ENCODE data around the gene R3HDM2.
A peak's percentile ranks its signal among the peaks of the same experiment; 100 is the strongest.

R3HDM2 gene

DNA sequence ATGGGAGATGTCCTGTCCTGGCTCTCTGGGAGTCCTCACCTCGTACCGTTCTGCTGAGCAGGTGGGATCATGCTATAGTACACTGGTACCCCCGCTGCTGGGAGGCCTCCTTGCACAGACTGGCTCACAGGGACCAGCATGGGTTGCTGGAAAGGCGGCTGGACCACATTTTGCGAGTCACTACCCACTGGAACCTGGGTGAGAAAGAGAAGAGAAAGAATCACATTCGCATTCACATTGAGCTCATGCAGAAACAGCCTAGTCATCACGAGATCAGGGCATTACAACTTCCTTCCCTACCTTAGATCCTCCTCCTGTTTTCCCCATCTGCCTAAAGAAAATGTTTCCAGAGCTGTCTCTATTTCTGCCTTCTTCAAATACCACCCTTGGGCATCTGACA, 162.6 kb downstream of the R3HDM2 start:
- peak in 1 of 3 donors; percentile 45 for DNase-seq (ENCODE audit: low read depth in 3 of 3)

DNA sequence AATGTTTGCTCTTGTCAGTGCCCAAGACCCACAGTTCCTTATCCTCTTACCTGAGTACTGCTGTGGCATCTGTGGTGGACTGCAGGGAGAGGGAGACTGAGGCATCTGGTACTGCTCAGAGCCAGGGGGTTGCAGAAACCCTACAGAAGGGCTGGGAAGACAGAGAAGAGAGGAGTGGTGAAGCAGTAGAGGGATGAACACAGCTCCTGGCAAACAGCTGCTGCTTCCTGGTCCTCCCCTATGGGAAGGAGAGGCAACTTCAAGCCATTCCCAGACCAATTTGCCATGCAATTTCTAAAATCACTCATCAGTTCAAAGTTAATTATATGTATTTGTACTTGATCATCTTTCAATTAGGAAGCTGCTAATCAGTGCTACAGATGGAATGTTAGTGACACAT, 164.2 kb downstream of the R3HDM2 start:
- DNase-seq (ENCODE audit: low read depth in 3 of 3): no peak

GRCh38 chr12:57263096-57263495, 167.7 kb downstream of the R3HDM2 start:
- DNase-seq (ENCODE audit: low read depth in 3 of 3): no peak

- no peak for DNase-seq (ENCODE audit: low read depth in 3 of 3)
These were observed 168.6 kb downstream of the R3HDM2 start for GRCh38 chr12:57262126-57262822.

- DNase-seq (ENCODE audit: low read depth in 3 of 3): no peak
These were observed 169.4 kb downstream of the R3HDM2 start for GRCh38 chr12:57261428-57261865.

DNA sequence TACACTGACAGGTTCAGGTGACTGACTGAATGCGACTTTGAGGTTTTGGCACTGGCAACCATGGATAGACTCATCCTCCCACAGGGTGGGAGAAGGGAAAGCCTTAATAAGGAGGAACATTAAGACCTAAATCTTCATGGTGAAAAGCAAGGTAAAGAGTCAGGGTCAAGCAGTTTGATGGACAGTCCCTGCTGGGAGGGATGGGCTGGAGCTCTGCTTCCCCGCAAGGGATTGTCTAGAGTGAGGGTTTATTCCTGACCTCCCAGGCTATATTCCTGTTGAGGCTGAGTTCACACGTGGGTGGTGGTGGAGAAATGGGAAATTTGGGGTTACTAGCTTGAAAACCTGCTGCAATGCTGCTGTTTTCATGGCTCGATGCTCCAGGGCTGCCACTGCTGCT, 170.5 kb downstream of the R3HDM2 start:
- no peak for DNase-seq (ENCODE audit: low read depth in 3 of 3)

GRCh38 chr12:57258977-57259970, 171.6 kb downstream of the R3HDM2 start:
- DNase-seq (ENCODE audit: low read depth in 3 of 3): no peak

DNA sequence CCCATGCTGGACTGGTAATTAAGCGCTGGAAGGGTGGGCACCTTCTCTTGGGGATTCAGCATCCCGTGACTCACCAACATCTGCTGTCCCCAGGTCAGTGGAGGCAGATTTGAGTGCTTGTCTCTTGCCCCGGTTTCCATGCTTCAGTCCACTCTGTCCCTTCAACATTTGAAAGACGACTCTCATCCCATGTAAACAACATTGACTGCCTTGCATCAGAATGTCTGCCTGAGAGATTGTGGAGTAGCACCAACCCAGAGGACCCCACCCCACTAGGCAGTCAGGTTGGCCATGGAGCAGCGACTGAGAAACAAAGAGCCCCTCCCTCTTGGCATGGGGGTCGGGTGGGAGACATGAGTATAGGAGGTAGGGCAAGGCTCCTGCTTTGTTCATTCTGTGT, 174.9 kb downstream of the R3HDM2 start:
- no peak for DNase-seq (ENCODE audit: low read depth in 3 of 3)

- no peak for DNase-seq (ENCODE audit: low read depth in 3 of 3)
These were observed 176.2 kb downstream of the R3HDM2 start for GRCh38 chr12:57254506-57255280.

- no peak for DNase-seq (ENCODE audit: low read depth in 3 of 3)
These were observed 179.9 kb downstream of the R3HDM2 start, which contains the start of gene STAC3 for GRCh38 chr12:57250956-57251355. STAC3 (minus strand) TSS chr12:57251187; CDS start chr12:57249636, 1,551 bp downstream.

GRCh38 chr12:57250541-57250940, 180.3 kb downstream of the R3HDM2 start:
- no peak for DNase-seq (ENCODE audit: low read depth in 3 of 3)

DNA sequence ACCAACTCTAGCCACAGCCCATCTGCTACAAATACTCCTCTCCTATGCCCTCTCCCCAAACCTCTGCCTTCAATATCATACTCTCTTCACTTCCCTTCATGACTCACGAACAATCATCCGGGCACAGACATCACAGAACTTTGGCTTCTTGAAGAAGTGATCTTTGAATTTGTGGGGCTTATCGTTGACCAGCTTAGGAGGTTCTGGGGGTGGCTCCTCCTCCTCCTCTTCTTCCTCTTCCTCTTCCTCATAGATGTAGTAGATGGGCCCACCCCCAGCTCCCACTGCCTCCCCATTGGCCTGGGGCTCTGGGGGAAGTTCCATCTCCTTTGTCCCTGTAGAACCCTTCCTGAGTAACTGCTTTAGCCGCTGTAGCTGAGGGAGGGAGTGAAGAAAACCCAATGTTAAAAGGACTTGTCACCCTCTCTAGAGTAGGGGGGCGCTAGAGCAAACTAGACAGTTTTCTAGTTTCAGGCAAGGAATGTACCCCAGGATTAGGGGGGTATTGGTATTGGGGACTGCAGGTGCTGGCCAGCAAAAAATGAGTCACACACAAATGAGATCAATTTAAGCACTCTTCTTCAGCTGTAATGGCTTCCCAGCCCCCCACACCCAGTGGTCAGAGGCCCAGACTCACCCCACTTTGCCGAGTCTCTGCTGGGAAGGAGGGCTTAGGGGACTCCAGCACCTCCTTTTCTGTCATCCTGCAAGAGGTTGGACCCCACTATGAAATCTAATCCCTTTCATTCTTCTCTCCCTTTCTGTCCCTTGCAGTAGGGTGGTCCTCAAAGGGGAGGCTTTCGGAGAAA, 181.7 kb downstream of the R3HDM2 start:
- no peak for DNase-seq (ENCODE audit: low read depth in 3 of 3)

DNA sequence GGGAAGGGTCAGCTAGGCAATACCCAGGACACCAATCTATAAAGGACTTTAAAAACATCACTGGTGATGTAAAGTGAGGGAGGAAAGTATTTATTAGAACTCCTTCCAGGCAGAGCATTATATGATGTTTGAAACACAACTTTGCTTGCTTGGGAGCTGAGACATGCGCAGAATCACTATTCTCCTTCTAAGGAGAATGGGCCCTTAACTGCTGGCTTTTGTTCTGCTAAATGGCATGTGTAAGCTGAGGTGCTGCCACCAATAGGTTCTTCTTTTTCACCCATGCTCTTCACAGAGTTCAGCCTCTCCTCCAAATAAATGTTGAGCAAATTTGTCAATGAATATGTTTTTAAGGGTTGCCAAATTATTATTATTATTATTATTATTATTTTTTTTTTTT, 183.8 kb downstream of the R3HDM2 start:
- no peak for DNase-seq (ENCODE audit: low read depth in 3 of 3)

- DNase-seq (ENCODE audit: low read depth in 3 of 3): no peak
These were observed 186.5 kb downstream of the R3HDM2 start for GRCh38 chr12:57244312-57244696.

DNA sequence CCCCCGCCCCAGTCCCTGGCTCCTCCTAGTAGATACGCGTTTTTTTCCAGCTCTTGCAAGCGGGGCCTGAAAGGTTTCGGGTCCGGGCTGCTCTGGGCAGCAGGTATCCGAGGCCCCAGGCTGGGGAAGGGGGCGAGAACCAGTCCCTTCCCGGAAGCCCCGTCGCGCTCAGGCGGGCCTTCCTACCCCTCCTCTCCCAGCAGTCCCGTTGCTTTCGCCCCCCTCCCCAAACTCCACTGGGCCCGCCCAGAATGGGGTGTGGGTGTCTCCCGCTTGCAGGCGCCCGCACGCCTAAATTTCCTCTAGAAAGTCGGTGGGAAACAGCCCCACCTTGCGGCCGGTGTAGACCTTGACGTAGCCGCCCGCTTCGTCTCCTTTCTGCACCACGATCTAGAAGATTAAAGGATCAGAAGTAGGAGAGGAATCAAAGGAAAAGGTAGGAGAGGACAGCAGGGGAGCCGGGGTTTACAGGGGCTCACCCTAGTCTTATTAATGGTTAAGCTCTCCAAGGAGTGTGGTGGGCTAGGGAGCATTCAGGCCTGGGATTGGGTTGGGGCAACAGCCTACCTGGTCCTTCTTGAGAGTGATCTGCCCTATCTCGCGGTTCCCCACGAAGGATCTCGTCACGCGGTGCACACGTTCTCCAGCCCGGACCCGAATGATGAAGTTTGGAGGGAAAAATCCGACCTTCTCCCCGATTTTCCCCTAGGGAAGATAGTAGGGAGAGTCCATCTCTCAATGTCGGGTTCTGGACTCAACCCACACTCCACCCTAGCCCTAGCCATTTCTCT, 187.1 kb downstream of the R3HDM2 start:
- DNase-seq (ENCODE audit: low read depth in 3 of 3): peak; percentile 65 to 87 (median 69)

GRCh38 chr12:57242691-57243454, 188.0 kb downstream of the R3HDM2 start:
- DNase-seq (ENCODE audit: low read depth in 3 of 3): peak in 1 of 3 donors; percentile 69

GRCh38 chr12:57242329-57242690, 188.5 kb downstream of the R3HDM2 start:
- no peak for DNase-seq (ENCODE audit: low read depth in 3 of 3)

- DNase-seq (ENCODE audit: low read depth in 3 of 3): no peak
These were observed 189.2 kb downstream of the R3HDM2 start for GRCh38 chr12:57241402-57242310.
